Measurements from ENCODE around the gene DNAH1.
A peak's percentile ranks its signal among the peaks of the same experiment; 100 is the strongest.

The DNAH1 gene

DNA sequence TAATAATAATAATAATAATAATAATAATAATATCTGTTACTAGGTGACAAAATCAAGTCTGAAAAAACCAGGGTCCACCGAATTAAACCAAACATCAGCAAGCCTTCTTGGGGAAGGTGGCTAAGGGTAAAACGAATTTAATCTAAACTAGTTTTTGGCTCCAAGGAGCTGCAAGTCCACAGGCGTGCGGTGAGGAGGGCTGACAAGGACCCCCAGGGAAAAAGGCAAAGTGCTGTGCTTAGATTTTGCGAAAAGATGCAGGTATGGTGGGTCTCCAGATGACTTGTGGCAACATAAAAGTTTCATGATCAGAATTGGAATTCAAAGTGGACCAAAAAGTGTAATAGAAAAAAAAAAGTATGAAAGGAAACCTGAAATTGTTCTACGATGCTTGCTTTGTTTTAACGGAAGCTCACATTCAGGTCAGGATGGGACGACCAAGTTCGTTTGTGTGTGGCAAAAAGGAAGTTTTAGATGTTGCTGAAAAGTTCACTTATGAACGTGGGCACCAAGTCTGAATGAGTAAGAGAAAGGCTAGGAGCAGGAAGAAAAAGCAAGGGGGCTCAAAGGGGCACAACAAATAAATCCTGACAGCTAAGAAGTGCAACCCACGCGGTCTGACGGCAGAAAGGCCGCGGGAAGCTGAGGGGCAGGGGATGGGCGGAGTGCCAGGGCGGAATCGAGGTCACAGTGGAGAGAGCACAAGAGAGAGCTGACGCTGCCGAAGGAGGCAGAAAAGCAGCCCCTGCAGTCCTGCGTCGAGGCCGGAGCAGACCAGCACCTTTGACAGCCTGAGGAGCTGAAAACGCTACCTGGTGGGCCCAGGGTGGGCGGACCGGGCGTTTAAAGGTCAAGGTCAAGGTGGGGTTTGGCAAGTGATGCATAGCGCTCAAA, 38.8 kb upstream of the DNAH1 start:
- H3K9me2 ChIP-seq (replicated peaks; ENCODE audit: insufficient read depth, low read length), result no peaks in the 10 kb centered on the region
- TF ChIP-seq, protein P1, sequence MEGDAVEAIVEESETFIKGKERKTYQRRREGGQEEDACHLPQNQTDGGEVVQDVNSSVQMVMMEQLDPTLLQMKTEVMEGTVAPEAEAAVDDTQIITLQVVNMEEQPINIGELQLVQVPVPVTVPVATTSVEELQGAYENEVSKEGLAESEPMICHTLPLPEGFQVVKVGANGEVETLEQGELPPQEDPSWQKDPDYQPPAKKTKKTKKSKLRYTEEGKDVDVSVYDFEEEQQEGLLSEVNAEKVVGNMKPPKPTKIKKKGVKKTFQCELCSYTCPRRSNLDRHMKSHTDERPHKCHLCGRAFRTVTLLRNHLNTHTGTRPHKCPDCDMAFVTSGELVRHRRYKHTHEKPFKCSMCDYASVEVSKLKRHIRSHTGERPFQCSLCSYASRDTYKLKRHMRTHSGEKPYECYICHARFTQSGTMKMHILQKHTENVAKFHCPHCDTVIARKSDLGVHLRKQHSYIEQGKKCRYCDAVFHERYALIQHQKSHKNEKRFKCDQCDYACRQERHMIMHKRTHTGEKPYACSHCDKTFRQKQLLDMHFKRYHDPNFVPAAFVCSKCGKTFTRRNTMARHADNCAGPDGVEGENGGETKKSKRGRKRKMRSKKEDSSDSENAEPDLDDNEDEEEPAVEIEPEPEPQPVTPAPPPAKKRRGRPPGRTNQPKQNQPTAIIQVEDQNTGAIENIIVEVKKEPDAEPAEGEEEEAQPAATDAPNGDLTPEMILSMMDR (IDR thresholded peaks at IDR 0.05; ENCODE audit: insufficient read depth, low read length, poor library complexity, severe bottlenecking), result no peak
- no peak for TF ChIP-seq EZH2phosphoT487 (conservative IDR thresholded peaks at IDR 0.05; ENCODE audit: low read length)
- H3F3A ChIP-seq (ENCODE audit: insufficient read depth), result peaks cover 10% of the 10 kb centered on the region
- H3K79me2 ChIP-seq (ENCODE audit: insufficient read depth, low read length), result peaks cover 59% of the 10 kb centered on the region
- H3K36me3 ChIP-seq (ENCODE audit: low read length), result peaks cover 4% of the 10 kb centered on the region; the same call in 1 of the 2 replicates
- peak overlapping the region; percentile 86 for H3K4me3 ChIP-seq (ENCODE audit: insufficient read depth, low read length, poor library complexity, severe bottlenecking)
- H3K9ac ChIP-seq (ENCODE audit: low read length), result peak overlapping the region; percentile 73
- H3K4me2 ChIP-seq (ENCODE audit: low read depth, low read length, poor library complexity, severe bottlenecking), result peak overlapping the region; percentile 97
- no peaks in the 10 kb centered on the region for H3K27me3 ChIP-seq (ENCODE audit: low read length)
- H3K9me3 ChIP-seq (ENCODE audit: insufficient read depth, low read length), result no peaks in the 10 kb centered on the region
- peak overlapping the region; percentile 73 for H3K27ac ChIP-seq (ENCODE audit: low read depth, low read length)
- H2AFZ ChIP-seq (ENCODE audit: low read depth, low read length, severe bottlenecking), result no peak overlapping the region
- H4K20me1 ChIP-seq (ENCODE audit: low read depth, low read length), result peaks cover 30% of the 10 kb centered on the region

DNA sequence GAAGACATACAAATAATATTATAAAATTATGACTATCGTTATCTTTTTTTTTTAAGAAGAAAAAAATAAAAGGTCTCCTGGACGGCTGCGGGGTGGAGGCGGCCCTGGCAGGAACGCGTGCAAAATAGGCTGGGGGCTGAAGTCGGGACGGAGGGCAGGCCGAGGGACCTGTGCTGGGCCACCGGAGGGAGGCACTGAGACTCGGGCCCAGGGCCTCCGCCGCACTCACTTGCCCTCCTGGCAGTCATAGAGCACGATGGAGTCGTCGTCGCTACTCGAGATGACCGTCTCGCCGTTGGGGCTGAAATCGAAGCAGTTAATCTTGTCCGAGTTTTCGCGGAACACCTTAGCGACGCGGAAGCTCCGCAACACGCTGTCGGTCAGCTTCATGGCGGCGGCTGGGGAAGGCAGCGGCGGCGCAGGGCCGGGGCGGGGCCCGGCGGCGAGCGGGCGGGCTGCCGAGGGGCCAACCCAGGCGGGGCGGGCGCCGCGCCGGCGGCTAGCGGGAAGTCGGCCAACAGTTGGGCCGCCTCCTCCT, 38.1 kb upstream of the DNAH1 start:
- Histone ChIP-seq H2AFZ (ENCODE audit: low read depth, low read length, severe bottlenecking) (peak overlapping the region; percentile 72), H3K27ac (ENCODE audit: low read depth, low read length) (peak overlapping the region; percentile 73)
- TF ChIP-seq, protein P1 (IDR thresholded peaks at IDR 0.05; ENCODE audit: insufficient read depth, low read length, poor library complexity, severe bottlenecking), result peak; percentile 23
- no peak for TF ChIP-seq EZH2phosphoT487 (conservative IDR thresholded peaks at IDR 0.05; ENCODE audit: low read length)

DNA sequence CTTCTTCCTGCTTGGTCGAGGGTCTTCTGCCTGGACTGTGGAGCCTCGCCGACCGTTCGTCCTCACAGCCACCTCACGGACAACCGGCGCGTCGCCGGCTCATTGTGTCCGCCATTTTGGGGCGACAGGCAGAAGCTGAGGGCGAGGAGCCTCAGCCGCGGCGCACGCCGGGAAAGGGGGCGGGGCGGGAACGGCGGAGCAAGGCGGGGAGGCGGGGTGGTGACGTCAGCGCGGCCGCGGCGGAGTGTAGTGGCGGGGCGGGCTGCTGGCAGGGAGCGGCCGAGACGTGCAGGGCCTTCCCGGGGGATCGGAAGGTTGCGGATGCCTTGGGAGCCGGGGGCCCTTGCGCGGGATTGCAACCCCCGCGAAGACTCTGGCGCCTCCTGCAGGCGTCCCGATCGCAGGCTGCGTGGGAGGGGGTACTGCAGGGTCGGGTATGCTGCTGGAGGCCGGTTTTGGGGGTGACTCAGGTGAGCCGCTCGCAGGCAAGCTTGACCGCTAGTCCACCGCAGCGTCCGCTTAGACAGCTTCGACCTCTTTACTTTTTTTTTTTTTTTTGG, 37.5 kb upstream of the DNAH1 start, which contains the start of gene WDR82:
Gene WDR82 (minus strand): TSS at position 140 of the 560 bp plus-strand sequence. CDS start 288 bp downstream, outside the sequence.
- peaks cover 25% of the 10 kb centered on the region for H4K20me1 ChIP-seq (ENCODE audit: low read depth, low read length)
- no peaks in the 10 kb centered on the region for H3K36me3 ChIP-seq (ENCODE audit: low read length)
- peak within 1 kb of the TSS; percentile 72 for H2AFZ ChIP-seq (ENCODE audit: low read depth, low read length, severe bottlenecking)
- H3K9ac ChIP-seq (ENCODE audit: low read length), result peak within 1 kb of the TSS; percentile 73
- peaks cover 46% of the 10 kb centered on the region for H3K79me2 ChIP-seq (ENCODE audit: insufficient read depth, low read length)
- no peak for TF ChIP-seq EZH2phosphoT487 (conservative IDR thresholded peaks at IDR 0.05; ENCODE audit: low read length)
- TF ChIP-seq, protein P1 (IDR thresholded peaks at IDR 0.05; ENCODE audit: insufficient read depth, low read length, poor library complexity, severe bottlenecking), result no peak
- H3K4me2 ChIP-seq (ENCODE audit: low read depth, low read length, poor library complexity, severe bottlenecking), result peak within 1 kb of the TSS; percentile 97
- H3K27ac ChIP-seq (ENCODE audit: low read depth, low read length), result peak within 1 kb of the TSS; percentile 73
- H3K27me3 ChIP-seq (ENCODE audit: low read length), result no peaks in the 10 kb centered on the region
- peak within 1 kb of the TSS; percentile 86 for H3K4me3 ChIP-seq (ENCODE audit: insufficient read depth, low read length, poor library complexity, severe bottlenecking)
- H3K9me2 ChIP-seq (replicated peaks; ENCODE audit: insufficient read depth, low read length), result no peaks in the 10 kb centered on the region
- no peaks in the 10 kb centered on the region for H3K9me3 ChIP-seq (ENCODE audit: insufficient read depth, low read length)
- H3F3A ChIP-seq (ENCODE audit: insufficient read depth), result peaks cover 10% of the 10 kb centered on the region

More for the DNA sequence above, 38.1 kb upstream of the DNAH1 start:
- Histone ChIP-seq H3K79me2 (ENCODE audit: insufficient read depth, low read length) (peaks cover 52% of the 10 kb centered on the region), H3K4me2 (ENCODE audit: low read depth, low read length, poor library complexity, severe bottlenecking) (peak overlapping the region; percentile 97), H3K27me3 (ENCODE audit: low read length) (no peaks in the 10 kb centered on the region), H3K36me3 (ENCODE audit: low read length) (no peaks in the 10 kb centered on the region), H4K20me1 (ENCODE audit: low read depth, low read length) (peaks cover 26% of the 10 kb centered on the region), H3K9ac (ENCODE audit: low read length) (peak overlapping the region; percentile 73), H3F3A (ENCODE audit: insufficient read depth) (peaks cover 10% of the 10 kb centered on the region), H3K9me2 (replicated peaks; ENCODE audit: insufficient read depth, low read length) (no peaks in the 10 kb centered on the region), H3K9me3 (ENCODE audit: insufficient read depth, low read length) (no peaks in the 10 kb centered on the region), H3K4me3 (ENCODE audit: insufficient read depth, low read length, poor library complexity, severe bottlenecking) (peak overlapping the region; percentile 86)

All from SU-DHL-6 (cell line).